Measurements from ENCODE around the gene LRRC3B.

LRRC3B gene

GRCh38 chr3:26621176-26621575, 1.4 kb upstream of the LRRC3B start:
- ChIA-PET CTCF (no interaction called here), POLR2A (no interaction called here)
- DNase-seq (ENCODE audit: extremely low spot score), result no peak
- TF ChIP-seq LEF1 (IDR thresholded peaks at IDR 0.05; ENCODE audit: borderline replicate concordance) (no peak), ELF4 (IDR thresholded peaks at IDR 0.05) (no peak), ZNF384 (IDR thresholded peaks at IDR 0.05) (no peak), PKNOX1 (IDR thresholded peaks at IDR 0.05) (no peak), FOXA1 (IDR thresholded peaks at IDR 0.05) (no peak), CTBP1 (IDR thresholded peaks at IDR 0.05; ENCODE audit: borderline replicate concordance) (no peak), SUZ12 (IDR thresholded peaks at IDR 0.05) (no peak), FOXK2 (IDR thresholded peaks at IDR 0.05) (no peak), BHLHE40 (IDR thresholded peaks at IDR 0.05; ENCODE audit: borderline replicate concordance) (no peak), NFRKB (IDR thresholded peaks at IDR 0.05) (no peak)

- ChIA-PET POLR2A (no interaction called here), CTCF (no interaction called here)
- TF ChIP-seq PKNOX1 (IDR thresholded peaks at IDR 0.05), result no peak
- no peak for TF ChIP-seq L3MBTL2 (conservative IDR thresholded peaks at IDR 0.05)
- TF ChIP-seq TARDBP (IDR thresholded peaks at IDR 0.05), result no peak
- no peak for TF ChIP-seq SUZ12 (IDR thresholded peaks at IDR 0.05)
- no peak for TF ChIP-seq ELF4 (IDR thresholded peaks at IDR 0.05)
- DNase-seq (ENCODE audit: extremely low spot score), result no peak
Observed at GRCh38 chr3:26621906-26622620, 509 bp upstream of the LRRC3B start.

GRCh38 chr3:26623419-26624208, 1.0 kb downstream of the LRRC3B start:
- TF ChIP-seq FOXM1 (IDR thresholded peaks at IDR 0.05; ENCODE audit: borderline replicate concordance) (no peak), LEF1 (IDR thresholded peaks at IDR 0.05; ENCODE audit: borderline replicate concordance) (no peak), NFRKB (IDR thresholded peaks at IDR 0.05) (no peak), SUZ12 (IDR thresholded peaks at IDR 0.05) (no peak), ELF4 (IDR thresholded peaks at IDR 0.05) (no peak), TARDBP (IDR thresholded peaks at IDR 0.05) (no peak), ZNF384 (IDR thresholded peaks at IDR 0.05) (no peak), HDGF (IDR thresholded peaks at IDR 0.05; ENCODE audit: borderline replicate concordance) (no peak), SP1 (IDR thresholded peaks at IDR 0.05) (no peak), PKNOX1 (IDR thresholded peaks at IDR 0.05) (no peak), BHLHE40 (IDR thresholded peaks at IDR 0.05; ENCODE audit: borderline replicate concordance) (no peak), FOXK2 (IDR thresholded peaks at IDR 0.05) (no peak), CTBP1 (IDR thresholded peaks at IDR 0.05; ENCODE audit: borderline replicate concordance) (no peak), L3MBTL2 (conservative IDR thresholded peaks at IDR 0.05) (no peak)
- POLR2A ChIA-PET, result no interaction called here
- CTCF ChIA-PET, result no interaction called here
- DNase-seq (ENCODE audit: extremely low spot score), result no peak

GRCh38 chr3:26624209-26624765, 1.7 kb downstream of the LRRC3B start:
- ChIA-PET CTCF (no interaction called here), POLR2A (no interaction called here)
- TF ChIP-seq ZNF384 (IDR thresholded peaks at IDR 0.05), result no peak
- no peak for TF ChIP-seq FOXA1 (IDR thresholded peaks at IDR 0.05)
- no peak for TF ChIP-seq L3MBTL2 (conservative IDR thresholded peaks at IDR 0.05)
- TF ChIP-seq TARDBP (IDR thresholded peaks at IDR 0.05), result no peak
- no peak for TF ChIP-seq SUZ12 (IDR thresholded peaks at IDR 0.05)
- no peak for TF ChIP-seq ARNT (IDR thresholded peaks at IDR 0.05)
- no peak for TF ChIP-seq ELF4 (IDR thresholded peaks at IDR 0.05)
- no peak for TF ChIP-seq LEF1 (IDR thresholded peaks at IDR 0.05; ENCODE audit: borderline replicate concordance)
- TF ChIP-seq BHLHE40 (IDR thresholded peaks at IDR 0.05; ENCODE audit: borderline replicate concordance), result no peak
- no peak for TF ChIP-seq HDGF (IDR thresholded peaks at IDR 0.05; ENCODE audit: borderline replicate concordance)
- no peak for TF ChIP-seq PKNOX1 (IDR thresholded peaks at IDR 0.05)
- no peak for TF ChIP-seq CTBP1 (IDR thresholded peaks at IDR 0.05; ENCODE audit: borderline replicate concordance)
- TF ChIP-seq FOXK2 (IDR thresholded peaks at IDR 0.05), result no peak
- TF ChIP-seq FOXM1 (IDR thresholded peaks at IDR 0.05; ENCODE audit: borderline replicate concordance), result no peak
- TF ChIP-seq SP1 (IDR thresholded peaks at IDR 0.05), result no peak
- no peak for TF ChIP-seq NFRKB (IDR thresholded peaks at IDR 0.05)
- no peak for DNase-seq (ENCODE audit: extremely low spot score)

- no peak for DNase-seq (ENCODE audit: extremely low spot score)
- POLR2A ChIA-PET, result no interaction called here
- CTCF ChIA-PET, result no interaction called here
- TF ChIP-seq CTBP1 (IDR thresholded peaks at IDR 0.05; ENCODE audit: borderline replicate concordance) (no peak), SUZ12 (IDR thresholded peaks at IDR 0.05) (no peak), FOXA1 (IDR thresholded peaks at IDR 0.05) (no peak), TARDBP (IDR thresholded peaks at IDR 0.05) (no peak), SP1 (IDR thresholded peaks at IDR 0.05) (no peak), LEF1 (IDR thresholded peaks at IDR 0.05; ENCODE audit: borderline replicate concordance) (no peak), ZNF384 (IDR thresholded peaks at IDR 0.05) (no peak), PKNOX1 (IDR thresholded peaks at IDR 0.05) (no peak), L3MBTL2 (conservative IDR thresholded peaks at IDR 0.05) (no peak), BHLHE40 (IDR thresholded peaks at IDR 0.05; ENCODE audit: borderline replicate concordance) (no peak)
Observed at GRCh38 chr3:26625187-26625586, 2.6 kb downstream of the LRRC3B start.

Measured in HEK293T (cell line).